SK-N-SH (cell line): ENCODE measurements around the gene NUMA1. TPM values are rescaled to one million over a fixed set of nuclear protein-coding genes. Genes with fewer than 3 reads are reported as not detected.

Source experiments
- CTCF ChIA-PET: fragments of 300-600, 350-600 bp; formaldehyde crosslinking; extraction: SDS; loops from one replicate; lab custom pipeline; 2021; lab: Yijun Ruan, JAX
- POLR2A ChIA-PET: fragments of 350-600 bp; sonication (Branson Sonifier 250); formaldehyde crosslinking; extraction: SDS; loops from one replicate; lab custom pipeline; 2020; ENCODE audit warnings: antibody characterized with exemption, inconsistent platforms; lab: Yijun Ruan, JAX
- DNase-seq: peaks from one replicate; pipeline ENCODE4 v3.0.0; 2012
- H2AFZ ChIP-seq: fragments of 200-600 bp; sonication (generic); 2 replicates; pipeline ENCODE4 v1.8.1; 2016; ENCODE audit warnings: antibody characterized with exemption, mild to moderate bottlenecking, low read depth
- H3F3A ChIP-seq: fragments of 200-600 bp; sonication (generic); replicated peaks from 2 replicates; pipeline ENCODE3; 2016; ENCODE audit warnings: antibody characterized with exemption, mild to moderate bottlenecking; ENCODE audit not compliant: insufficient read depth
- H3K27ac ChIP-seq, 2 experiments: fragments of 200-500 bp in 1 of 2; fragments of 200-600 bp in 1 of 2; sonication (Bioruptor generic) in 1 of 2; sonication (generic), shearing (Covaris generic) in 1 of 2; 2 replicates each; pipeline versions ENCODE4 v1.5.1 to v1.6.1; 2014 to 2016; ENCODE audit warnings: low read depth in 2 of 2, inconsistent platforms in 1 of 2, low read length in 1 of 2, mild to moderate bottlenecking in 1 of 2, mixed read lengths in 1 of 2
- H3K27me3 ChIP-seq: fragments of 200-600 bp; sonication (generic), shearing (Covaris generic); 2 replicates; pipeline ENCODE4 v1.6.1; 2016; ENCODE audit warnings: mixed run types; ENCODE audit not compliant: insufficient read depth
- H3K36me3 ChIP-seq, 2 experiments: fragments of 200-500 bp in 1 of 2; fragments of 200-600 bp in 1 of 2; sonication (Bioruptor generic) in 1 of 2; sonication (generic) in 1 of 2; replicated peaks in 1 of 2; 2 replicates each; pipeline versions ENCODE3 to v1.5.1; 2014 to 2016; ENCODE audit warnings: low read length in 1 of 2, mild to moderate bottlenecking in 1 of 2; ENCODE audit not compliant: insufficient read depth in 2 of 2, control insufficient read depth in 1 of 2
- H3K4me1 ChIP-seq, 2 experiments: fragments of 200-500 bp in 1 of 2; fragments of 200-600 bp in 1 of 2; sonication (Bioruptor generic) in 1 of 2; sonication (generic), shearing (Covaris generic) in 1 of 2; 2 replicates each; pipeline versions ENCODE4 v1.5.1 to v1.6.1; 2014 to 2016; ENCODE audit warnings: low read depth in 1 of 2, low read length in 1 of 2, mixed run types in 1 of 2; ENCODE audit not compliant: insufficient read depth in 2 of 2, control insufficient read depth in 1 of 2
- H3K4me2 ChIP-seq: fragments of 200-600 bp; sonication (generic), shearing (Covaris generic); 2 replicates; pipeline ENCODE4 v1.6.1; 2017; ENCODE audit warnings: mixed run types
- H3K4me3 ChIP-seq, 2 experiments: fragments of 200-500 bp in 1 of 2; fragments of 200-600 bp in 1 of 2; sonication (Bioruptor generic) in 1 of 2; sonication (generic), shearing (Covaris generic) in 1 of 2; 2 replicates each; pipeline versions ENCODE4 v1.5.1 to v1.8.1; 2014 to 2016; ENCODE audit warnings: low read depth in 2 of 2, inconsistent platforms in 1 of 2, low read length in 1 of 2, mild to moderate bottlenecking in 1 of 2, mixed read lengths in 1 of 2, moderate library complexity in 1 of 2
- H3K79me2 ChIP-seq: fragments of 200-600 bp; sonication (generic); 2 replicates; pipeline ENCODE4 v1.8.1; 2017; ENCODE audit warnings: mild to moderate bottlenecking; ENCODE audit not compliant: insufficient read depth
- H3K9ac ChIP-seq: fragments of 200-600 bp; sonication (generic); 2 replicates; pipeline ENCODE4 v1.6.1; 2017; ENCODE audit warnings: mixed run types
- H3K9me2 ChIP-seq: fragments of 200-600 bp; sonication (generic); 2 replicates; pipeline ENCODE4 v1.6.1; 2017; ENCODE audit warnings: mixed run types
- H3K9me3 ChIP-seq: fragments of 200-600 bp; sonication (generic); 2 replicates; pipeline ENCODE4 v1.6.1; 2017; ENCODE audit warnings: mixed run types, mild to moderate bottlenecking, moderate library complexity
- H4K20me1 ChIP-seq: fragments of 200-600 bp; sonication (generic); 2 replicates; pipeline ENCODE4 v1.6.1; 2017; ENCODE audit warnings: mild to moderate bottlenecking, mixed run types; ENCODE audit not compliant: insufficient read depth
- CHD2 ChIP-seq: fragments of 150-350 bp; IDR thresholded peaks from 2 replicates; pipeline ENCODE4 v1.6.1; 2018; ENCODE audit warnings: low read length; ENCODE audit not compliant: partially characterized antibody
- CTCF ChIP-seq: fragments of 200-600 bp; sonication (generic); IDR thresholded peaks from 2 replicates; pipeline ENCODE4 v1.6.1; 2017; ENCODE audit warnings: antibody characterized with exemption, mild to moderate bottlenecking, moderate library complexity
- ELF1 ChIP-seq: IDR thresholded peaks from 2 replicates; pipeline ENCODE4 v1.4.0; 2012
- EP300 ChIP-seq, 2 experiments: IDR thresholded peaks; 2 replicates each; pipeline versions ENCODE4 v1.4.0 to v1.6.1; 2012; ENCODE audit warnings: borderline replicate concordance in 1 of 2, low read depth in 1 of 2, low read length in 1 of 2
- EZH2phosphoT487 ChIP-seq: fragments of 200-600 bp; sonication (generic); IDR thresholded peaks from 2 replicates; pipeline ENCODE4 v1.6.1; 2017; ENCODE audit warnings: low read depth, mixed run types, mild to moderate bottlenecking, antibody characterized with exemption, moderate library complexity, borderline replicate concordance
- FOXJ3 ChIP-seq: sonication (generic); formaldehyde crosslinking; IDR thresholded peaks from 2 replicates; pipeline ENCODE4 v1.5.1; 2020; ENCODE audit warnings: mild to moderate bottlenecking, missing genetic modification reagents
- FOXM1 ChIP-seq: IDR thresholded peaks from 2 replicates; pipeline ENCODE4 v1.4.0; 2012; ENCODE audit warnings: low read depth, mild to moderate bottlenecking
- GABPA ChIP-seq: IDR thresholded peaks from 2 replicates; pipeline ENCODE4 v1.4.0; 2012; ENCODE audit warnings: low read depth, mild to moderate bottlenecking
- IRF3 ChIP-seq: fragments of 150-350 bp; IDR thresholded peaks from 2 replicates; pipeline ENCODE4 v1.6.1; 2016; ENCODE audit warnings: mild to moderate bottlenecking, low read depth, low read length
- JUND ChIP-seq: IDR thresholded peaks from 2 replicates; pipeline ENCODE4 v1.4.0; 2012
- MEF2A ChIP-seq: IDR thresholded peaks from 2 replicates; pipeline ENCODE4 v1.4.0; 2012; ENCODE audit warnings: low read depth, borderline replicate concordance
- MXI1 ChIP-seq: IDR thresholded peaks from 2 replicates; pipeline ENCODE4 v1.6.1; 2012; ENCODE audit warnings: mild to moderate bottlenecking, low read depth, low read length, improper control_type of control experiment
- NFIC ChIP-seq: IDR thresholded peaks from 2 replicates; pipeline ENCODE4 v1.4.0; 2012; ENCODE audit warnings: borderline replicate concordance
- NRF1 ChIP-seq: IDR thresholded peaks from 2 replicates; pipeline ENCODE4 v1.6.1; 2012; ENCODE audit warnings: low read depth, mild to moderate bottlenecking, low read length
- PBX3 ChIP-seq: IDR thresholded peaks from 2 replicates; pipeline ENCODE4; 2012
- REST ChIP-seq: IDR thresholded peaks from 2 replicates; pipeline ENCODE4 v1.6.1; 2012; ENCODE audit warnings: mild to moderate bottlenecking, low read depth, low read length, moderate library complexity
- RFX5 ChIP-seq: IDR thresholded peaks from 2 replicates; pipeline ENCODE4 v1.6.1; 2012; ENCODE audit warnings: mild to moderate bottlenecking, improper control_type of control experiment, low read length
- RXRA ChIP-seq: IDR thresholded peaks from 2 replicates; pipeline ENCODE4 v1.4.0; 2012; ENCODE audit warnings: low read depth, mild to moderate bottlenecking, borderline replicate concordance
- TAF1 ChIP-seq: IDR thresholded peaks from 2 replicates; pipeline ENCODE4 v1.6.1; 2012; ENCODE audit warnings: low read depth, mild to moderate bottlenecking, low read length, moderate library complexity, borderline replicate concordance
- TCF12 ChIP-seq: IDR thresholded peaks from 2 replicates; pipeline ENCODE4 v1.4.0; 2012
- TEAD4 ChIP-seq: IDR thresholded peaks from 2 replicates; pipeline ENCODE4 v1.4.0; 2012; ENCODE audit warnings: mild to moderate bottlenecking, borderline replicate concordance; ENCODE audit not compliant: insufficient read depth
- YY1 ChIP-seq: IDR thresholded peaks from 2 replicates; pipeline ENCODE4 v1.4.0; 2012; ENCODE audit warnings: low read depth, mild to moderate bottlenecking
- WGBS: methylation state at CpG from one replicate; pipeline ENCODE4 v1.1.6; 2017; ENCODE audit warnings: low lambda C conversion rate; 5-methylcytosine and 5-hydroxymethylcytosine counted together
- polyA plus RNA-seq, 3 experiments: library from polyadenylated mRNA; depleted of rRNA; stranded (reverse); fragments of >200 nt; gene quantifications; 2 replicates each; pipeline ENCODE4 v1.2.3, GENCODE V29; 2012

The NUMA1 gene
- polyA plus RNA-seq, 1 of the 3 experiments (the other 2 are of a cell fraction), result 111 TPM

- ChIA-PET CTCF (interaction anchor here (0.7 to 2.7 kb wide), 2 partner anchors 12 to 108 kb away, joined by 3 to 35 read pairs; no protein-coding TSS in a partner anchor), POLR2A (no interaction called here)
- H3K79me2 ChIP-seq, result peaks cover 94% of the 10 kb centered on the region
- TF ChIP-seq JUND (no peak), RFX5 (no peak), CTCF (no peak), RXRA (no peak), EZH2phosphoT487 (no peak), TCF12 (no peak), NFIC (no peak), CHD2 (no peak), FOXM1 (no peak), IRF3 (no peak), GABPA (no peak), TEAD4 (no peak), FOXJ3 (CRISPR knock-in tag) (no peak), EP300 (IDR thresholded peaks at IDR 0.05; ENCODE audit: borderline replicate concordance in 1 of 2, low read depth in 1 of 2, low read length in 1 of 2) (no peak), TAF1 (no peak), ELF1 (no peak)
- no peaks in the 10 kb centered on the region for H3K9me3 ChIP-seq
- H3K4me1 ChIP-seq, result peaks cover 10 to 28% of the 10 kb centered on the region in 2 experiments
- no peak overlapping the region for H3K4me3 ChIP-seq
- no peaks in the 10 kb centered on the region for H3K27me3 ChIP-seq
- DNase-seq, result no peak
- no peak overlapping the region for H3K9ac ChIP-seq
- H3F3A ChIP-seq, result peaks cover 14% of the 10 kb centered on the region
- no peak overlapping the region for H2AFZ ChIP-seq
- peaks cover 37% of the 10 kb centered on the region for H4K20me1 ChIP-seq
- H3K4me2 ChIP-seq, result no peak overlapping the region
- H3K36me3 ChIP-seq, result peaks cover 16 to 39% of the 10 kb centered on the region in 2 experiments
- WGBS, result 94% methylated on average over 3 of the region's 3 CpGs
- H3K9me2 ChIP-seq, result no peaks in the 10 kb centered on the region
- H3K27ac ChIP-seq, result peak overlapping the region in 1 of 2 experiments; percentile 12; a peak in 1 of 4 replicates
These were observed 43.7 kb downstream of the NUMA1 start for GRCh38 chr11:72036687-72037086.

GRCh38 chr11:72030472-72031045 lies 49.8 kb downstream of the NUMA1 start:
- CTCF ChIA-PET, result interaction anchor here (0.6 to 21.4 kb wide), 5 partner anchors 37 to 152 kb away, joined by 3 to 416 read pairs (median 3); partner anchors contain the start of gene LAMTOR1
- H3K9me3 ChIP-seq, result no peaks in the 10 kb centered on the region
- no peaks in the 10 kb centered on the region for H3K9me2 ChIP-seq
- H3F3A ChIP-seq, result peaks cover 39% of the 10 kb centered on the region
- peaks cover 46% of the 10 kb centered on the region for H4K20me1 ChIP-seq
- POLR2A ChIA-PET, result interaction anchor here (0.6 to 3.1 kb wide), 2 partner anchors 9 to 113 kb away, joined by 4 to 15 read pairs; no protein-coding TSS in a partner anchor
- no peak overlapping the region for H3K9ac ChIP-seq
- H3K79me2 ChIP-seq, result peaks cover 85% of the 10 kb centered on the region
- H2AFZ ChIP-seq, result no peak overlapping the region
- WGBS, result 88% methylated on average over 1 of the region's 1 CpG
- no peak overlapping the region for H3K27ac ChIP-seq
- H3K4me2 ChIP-seq, result no peak overlapping the region
- H3K36me3 ChIP-seq, result peaks cover 54 to 81% of the 10 kb centered on the region in 2 experiments
- H3K4me3 ChIP-seq, result no peak overlapping the region
- no peaks in the 10 kb centered on the region for H3K27me3 ChIP-seq
- DNase-seq, result no peak
- H3K4me1 ChIP-seq, result peaks cover 2 to 8% of the 10 kb centered on the region in 2 experiments; a peak in 3 of 4 replicates
- TF ChIP-seq REST (no peak), FOXM1 (no peak), MXI1 (no peak), MEF2A (no peak), NRF1 (no peak), PBX3 (no peak), FOXJ3 (CRISPR knock-in tag) (no peak), YY1 (no peak), ELF1 (no peak), GABPA (no peak)
